GM19238 (cell line): ENCODE data around the gene MCM9.

Experiments used
- DNase-seq: peaks from one replicate; pipeline ENCODE4 v3.0.0; 2011; ENCODE audit warnings: low spot score; ENCODE audit not compliant: insufficient read length

Gene MCM9

GRCh38 chr6:118865100-118865391 is 69.9 kb downstream of the MCM9 start:
- no peak for DNase-seq

DNA sequence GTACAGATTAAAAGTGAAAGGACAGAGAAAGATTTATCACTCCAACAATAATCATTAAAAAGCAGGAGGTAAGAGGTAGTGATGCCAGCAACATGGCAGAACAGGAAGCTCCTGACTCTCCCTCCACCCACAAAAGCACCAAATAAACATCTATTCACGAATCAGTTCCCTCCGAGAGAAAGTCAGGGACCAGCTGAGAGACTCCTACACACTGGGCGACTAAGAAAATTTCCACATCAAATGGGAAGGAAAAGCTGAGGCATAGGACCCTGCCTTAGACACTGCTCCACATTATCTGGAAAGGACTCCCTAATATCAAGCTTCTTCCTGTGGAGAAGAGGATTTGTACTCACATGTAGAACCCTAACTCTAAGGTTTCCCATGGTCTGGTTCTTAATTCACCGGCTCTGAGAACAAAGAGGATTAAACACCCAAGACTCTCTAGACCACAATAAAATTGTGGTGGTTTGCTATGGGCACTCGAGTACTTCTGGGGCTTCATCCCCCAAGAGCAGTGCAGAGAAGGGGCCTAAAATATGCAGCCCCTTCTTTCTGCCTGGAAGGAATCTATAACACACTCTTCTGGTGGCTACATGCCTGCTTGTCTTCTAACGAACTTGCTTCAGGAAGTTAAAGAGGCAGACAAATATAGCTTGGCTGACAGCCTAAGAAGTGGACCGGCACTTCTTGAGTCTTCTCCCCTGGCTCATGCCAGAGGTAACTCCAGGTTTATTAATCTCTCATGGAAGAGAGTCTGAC is 70.4 kb downstream of the MCM9 start:
- DNase-seq = no peak

DNA sequence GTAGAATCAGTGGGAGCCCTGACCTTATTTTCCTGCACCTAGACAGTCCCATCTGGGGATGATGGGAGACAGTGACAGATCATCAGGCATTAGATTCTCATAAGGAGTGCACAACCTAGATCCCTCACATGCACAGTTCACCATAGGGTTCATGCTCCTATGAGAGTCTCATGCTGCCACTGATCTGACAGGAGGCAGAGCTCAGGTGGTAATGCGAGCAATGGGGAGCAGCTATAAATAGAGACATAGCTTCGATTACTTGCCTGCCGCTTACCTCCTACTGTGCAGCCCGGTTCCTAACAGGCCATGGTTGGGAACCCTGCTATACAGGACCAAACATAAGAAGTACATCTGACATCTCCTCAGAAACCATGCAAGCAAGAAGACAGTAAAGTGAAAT is 72.5 kb downstream of the MCM9 start:
- DNase-seq = no peak

DNA sequence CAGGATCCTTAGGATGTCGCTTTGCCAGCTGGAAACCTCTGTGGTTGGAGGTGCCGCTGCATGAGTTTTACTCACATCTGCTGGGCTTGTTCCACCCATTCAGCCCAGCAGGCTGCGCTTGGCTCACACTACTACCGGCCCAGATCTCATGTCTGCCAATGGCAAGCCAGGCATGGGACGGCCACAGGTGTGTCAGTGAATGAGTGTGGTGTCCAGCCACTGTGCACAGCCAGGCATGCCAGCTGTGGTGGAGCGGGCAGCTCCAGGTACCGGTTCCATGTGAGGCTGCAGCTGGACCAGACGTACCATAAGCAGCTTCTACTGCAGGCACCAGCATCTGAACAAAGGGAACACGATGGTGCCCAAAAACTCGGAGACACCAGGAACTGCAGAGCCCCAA is 74.1 kb downstream of the MCM9 start:
- no peak for DNase-seq

- DNase-seq = no peak
Observed at GRCh38 chr6:118860363-118860762, 74.6 kb downstream of the MCM9 start.

- no peak for DNase-seq
Observed at GRCh38 chr6:118859517-118860064, 75.4 kb downstream of the MCM9 start.

DNA sequence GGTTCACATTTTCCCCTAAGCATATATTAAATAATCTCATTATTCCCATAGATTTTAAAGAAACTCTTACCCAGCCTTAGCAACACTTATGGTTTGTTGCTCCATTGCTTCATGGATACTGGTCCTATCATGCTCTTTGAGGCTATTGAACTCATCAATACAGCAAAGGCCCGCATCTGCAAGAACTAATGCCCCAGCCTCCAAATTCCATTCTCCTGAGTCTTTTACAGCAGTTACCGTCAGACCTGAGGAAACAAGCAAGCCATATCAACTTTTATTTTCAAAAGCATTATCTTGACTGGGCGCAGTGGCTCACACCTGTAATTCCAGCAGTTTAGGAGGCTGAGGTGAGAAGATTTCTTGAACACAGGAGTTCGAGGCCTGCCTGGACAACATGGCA is 78.7 kb downstream of the MCM9 start:
- DNase-seq = no peak

- DNase-seq = no peak
Observed at GRCh38 chr6:118853408-118853807, 81.6 kb downstream of the MCM9 start.

- DNase-seq = no peak
Observed at GRCh38 chr6:118844915-118845314, 90.0 kb downstream of the MCM9 start.

- no peak for DNase-seq
Observed at GRCh38 chr6:118843685-118844390, 91.1 kb downstream of the MCM9 start.

- DNase-seq = no peak
Observed at GRCh38 chr6:118830691-118831090, 104.3 kb downstream of the MCM9 start.

DNA sequence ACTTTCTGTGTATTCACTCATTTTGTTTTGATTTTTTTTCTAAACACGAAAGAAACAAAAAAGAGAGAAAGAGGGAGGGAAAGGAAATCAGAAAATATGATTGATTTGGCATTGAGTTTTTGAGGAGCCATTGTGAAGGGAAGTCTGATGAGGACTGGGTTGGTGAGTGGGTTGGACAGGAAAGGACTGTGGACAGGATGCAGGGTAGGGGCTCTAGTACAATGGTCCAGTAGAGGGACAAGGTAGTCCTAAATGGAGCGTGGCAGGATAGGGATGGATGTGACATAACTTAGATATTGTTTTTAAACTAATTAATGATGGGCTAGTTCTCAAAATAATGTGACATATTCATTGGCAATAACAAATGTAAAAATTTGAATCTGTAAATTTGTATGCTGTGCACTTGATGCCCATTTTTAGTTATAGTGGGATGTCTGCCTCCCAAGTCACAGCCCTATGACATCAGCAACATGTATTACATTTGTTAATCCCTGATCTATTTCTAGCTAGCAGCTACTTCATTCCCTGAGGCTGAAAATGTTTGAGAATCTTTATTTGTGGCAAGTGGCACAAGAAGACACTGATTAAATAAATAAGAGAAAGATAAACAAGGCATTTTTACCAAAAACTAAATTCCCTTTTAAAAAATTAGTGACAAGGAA is 105.0 kb downstream of the MCM9 start:
- DNase-seq = no peak

DNA sequence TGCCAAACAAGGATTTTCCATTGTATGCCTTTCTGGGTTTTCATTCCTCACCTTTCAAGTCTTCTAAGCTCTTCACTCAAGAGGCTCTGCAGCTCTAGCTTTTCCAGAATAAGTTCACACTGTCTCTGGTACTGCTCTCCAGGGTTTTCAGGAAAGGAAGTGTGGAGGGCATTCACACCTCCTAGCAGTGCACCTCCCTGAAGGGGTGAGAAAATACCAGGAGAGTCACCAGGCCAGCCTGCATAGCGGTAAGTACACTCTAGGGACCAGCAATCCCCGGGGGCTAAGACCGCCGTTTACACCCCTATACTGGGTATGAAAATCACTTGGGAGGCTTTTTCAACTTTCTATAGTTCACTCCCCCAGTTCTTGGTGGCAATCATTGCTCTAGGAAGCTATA is 108.9 kb downstream of the MCM9 start:
- no peak for DNase-seq

- DNase-seq = no peak
Observed at GRCh38 chr6:118825661-118826060, 109.3 kb downstream of the MCM9 start.

GRCh38 chr6:118815495-118815894 is 119.5 kb downstream of the MCM9 start:
- no peak for DNase-seq

DNA sequence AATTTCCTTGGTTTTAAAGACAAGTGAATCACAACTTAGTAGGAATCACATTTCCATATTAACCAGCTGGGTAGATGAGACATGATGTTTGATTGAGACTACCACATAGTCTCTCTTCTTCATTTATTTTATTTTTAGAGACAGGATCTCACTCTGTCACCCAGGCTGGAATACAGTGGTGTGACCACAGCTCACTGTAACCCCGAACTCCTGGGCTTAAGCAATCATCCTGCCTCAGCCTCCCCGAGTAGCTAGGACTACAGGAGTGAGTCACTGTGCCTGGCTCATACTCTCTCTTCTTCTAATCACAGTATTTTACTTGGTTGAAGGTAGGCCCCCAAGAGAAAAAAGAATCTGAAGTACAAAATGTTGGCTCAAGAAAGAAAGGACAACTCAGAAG is 121.2 kb downstream of the MCM9 start:
- no peak for DNase-seq

GRCh38 chr6:118812970-118813369 is 122.0 kb downstream of the MCM9 start:
- no peak for DNase-seq

GRCh38 chr6:118810420-118811027 is 124.4 kb downstream of the MCM9 start:
- peak; percentile 18 for DNase-seq

DNA sequence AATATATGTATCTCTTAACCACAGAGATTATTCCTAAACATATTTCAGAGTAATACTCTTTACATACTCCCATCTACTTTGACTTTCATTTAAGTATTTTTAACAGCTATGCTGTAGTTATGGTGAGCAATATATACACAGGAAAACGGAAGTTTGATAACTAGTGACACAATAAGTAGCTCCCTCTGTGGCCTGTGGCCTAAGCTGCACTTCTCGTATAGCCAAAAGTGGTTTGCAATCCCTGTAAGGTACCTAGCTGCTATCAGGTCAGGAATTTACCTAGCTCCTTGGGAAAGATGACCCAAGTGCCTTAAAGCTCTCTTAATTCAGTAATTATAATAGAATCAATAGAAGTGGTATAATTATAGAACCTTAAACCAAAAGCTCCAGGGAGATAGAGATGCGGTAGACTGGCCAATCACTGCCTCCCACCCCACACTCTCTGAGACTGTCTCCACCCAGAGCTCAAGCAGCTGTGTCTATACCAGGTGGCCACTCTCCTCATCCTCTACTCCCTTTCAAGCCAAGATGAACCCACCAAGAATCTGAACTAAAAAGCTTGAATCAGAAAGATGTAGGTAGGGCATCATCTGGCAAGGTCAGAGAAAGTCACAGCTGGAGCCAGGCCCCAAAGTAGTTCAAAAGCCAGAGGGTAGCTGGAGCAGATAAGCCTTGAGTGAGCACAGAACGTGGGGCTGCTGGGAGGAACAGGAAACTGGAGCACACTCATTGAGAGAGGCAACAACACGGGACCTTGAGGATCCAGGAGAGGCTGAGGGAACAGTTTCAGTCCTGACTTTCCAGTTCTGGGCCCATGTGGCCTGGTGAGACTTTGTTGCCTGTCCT is 125.9 kb downstream of the MCM9 start:
- DNase-seq = no peak

GRCh38 chr6:118804091-118804490 is 130.9 kb downstream of the MCM9 start:
- no peak for DNase-seq

- DNase-seq = no peak
Observed at GRCh38 chr6:118801257-118801656, 133.7 kb downstream of the MCM9 start.
